ENCODE data around the gene SRSF9.

Gene SRSF9

GRCh38 chr12:120465756-120466155 is 3.8 kb downstream of the SRSF9 start:
- no peak overlapping the region for H3K4me3 ChIP-seq (ENCODE audit: control insufficient read depth, low read depth, low read length)
- no peak for TF ChIP-seq CTCF (conservative IDR thresholded peaks at IDR 0.05; ENCODE audit: control insufficient read depth, insufficient read depth, low read depth, low read length)
- DNase-seq (ENCODE audit: low read depth): no peak

GRCh38 chr12:120463712-120464111 is 5.8 kb downstream of the SRSF9 start:
- H3K4me3 ChIP-seq (ENCODE audit: control insufficient read depth, low read depth, low read length): no peak overlapping the region
- no peak for DNase-seq (ENCODE audit: low read depth)
- TF ChIP-seq CTCF (conservative IDR thresholded peaks at IDR 0.05; ENCODE audit: control insufficient read depth, insufficient read depth, low read depth, low read length): no peak

- DNase-seq (ENCODE audit: low read depth): no peak
- TF ChIP-seq CTCF (conservative IDR thresholded peaks at IDR 0.05; ENCODE audit: control insufficient read depth, insufficient read depth, low read depth, low read length): no peak
- H3K4me3 ChIP-seq (ENCODE audit: control insufficient read depth, low read depth, low read length): no peak overlapping the region
These were observed 7.4 kb downstream of the SRSF9 start for GRCh38 chr12:120462099-120462640.

- no peak for DNase-seq (ENCODE audit: low read depth)
These were observed 9.4 kb downstream of the SRSF9 start for GRCh38 chr12:120460157-120460556.

GRCh38 chr12:120457133-120457532 is 12.4 kb downstream of the SRSF9 start:
- peak; percentile 39 for TF ChIP-seq CTCF (conservative IDR thresholded peaks at IDR 0.05; ENCODE audit: control insufficient read depth, insufficient read depth, low read depth, low read length)
- H3K4me3 ChIP-seq (ENCODE audit: control insufficient read depth, low read depth, low read length): no peak overlapping the region
- DNase-seq (ENCODE audit: low read depth): no peak

More at GRCh38 chr12:120460157-120460556, 9.4 kb downstream of the SRSF9 start:
- TF ChIP-seq CTCF (conservative IDR thresholded peaks at IDR 0.05; ENCODE audit: control insufficient read depth, insufficient read depth, low read depth, low read length): no peak
- H3K4me3 ChIP-seq (ENCODE audit: control insufficient read depth, low read depth, low read length): no peak overlapping the region

- no peak for DNase-seq (ENCODE audit: low read depth)
- TF ChIP-seq CTCF (conservative IDR thresholded peaks at IDR 0.05; ENCODE audit: control insufficient read depth, insufficient read depth, low read depth, low read length): no peak
- no peak overlapping the region for H3K4me3 ChIP-seq (ENCODE audit: control insufficient read depth, low read depth, low read length)
These were observed 14.2 kb downstream of the SRSF9 start for GRCh38 chr12:120455302-120455701.

GRCh38 chr12:120453977-120454376 is 15.6 kb downstream of the SRSF9 start:
- DNase-seq (ENCODE audit: low read depth): peak; percentile 44
- peak; percentile 84 for TF ChIP-seq CTCF (conservative IDR thresholded peaks at IDR 0.05; ENCODE audit: control insufficient read depth, insufficient read depth, low read depth, low read length)

More at GRCh38 chr12:120453977-120454376, 15.6 kb downstream of the SRSF9 start:
- H3K4me3 ChIP-seq (ENCODE audit: control insufficient read depth, low read depth, low read length): no peak overlapping the region
